HG02763 (cell line): ENCODE results near the gene PDXP.
"Not testable (repeated sequence)": the region's sequence is repeated elsewhere in the genome, so short reads cannot be mapped to it uniquely, and the experiment has no call there.

Source experiments
- ATAC-seq: cut with Tn5 transposase; IDR thresholded peaks from one replicate; pipeline ENCODE4 v1.9.1; 2021; ENCODE audit warnings: mild to moderate bottlenecking, moderate library complexity; ENCODE audit not compliant: unreplicated experiment

PDXP gene

GRCh38 chr22:37696260-37696656 lies 37.7 kb downstream of the PDXP start:
- not testable (repeated sequence) for ATAC-seq

GRCh38 chr22:37696657-37697537 lies 38.4 kb downstream of the PDXP start, which contains the start of gene TRIOBP:
TSS of gene TRIOBP (plus strand) at chr22:37697048. CDS start at chr22:37701366, 4,318 bp downstream.
- peak; percentile 68 for ATAC-seq

GRCh38 chr22:37697538-37697835 lies 39.0 kb downstream of the PDXP start:
- no peak for ATAC-seq

- no peak for ATAC-seq
Measured at GRCh38 chr22:37701141-37701786, 42.7 kb downstream of the PDXP start.

GRCh38 chr22:37703906-37704305 lies 45.4 kb downstream of the PDXP start:
- ATAC-seq, result no peak

- ATAC-seq, result no peak
Measured at GRCh38 chr22:37704645-37705044, 46.1 kb downstream of the PDXP start.

GRCh38 chr22:37705205-37705604 lies 46.7 kb downstream of the PDXP start:
- no peak for ATAC-seq

GRCh38 chr22:37708580-37709444 lies 50.3 kb downstream of the PDXP start:
- ATAC-seq, result no peak

- ATAC-seq, result no peak
Measured at GRCh38 chr22:37709445-37709765, 50.9 kb downstream of the PDXP start.

GRCh38 chr22:37710675-37711074 lies 52.2 kb downstream of the PDXP start:
- no peak for ATAC-seq

- no peak for ATAC-seq
Measured at GRCh38 chr22:37711490-37711889, 53.0 kb downstream of the PDXP start.

- no peak for ATAC-seq
Measured at GRCh38 chr22:37713761-37714160, 55.2 kb downstream of the PDXP start.

- no peak for ATAC-seq
Measured at GRCh38 chr22:37714634-37715033, 56.1 kb downstream of the PDXP start.

- ATAC-seq, result no peak
Measured at GRCh38 chr22:37715760-37716159, 57.2 kb downstream of the PDXP start.
